ENCODE data around the gene DDX51.
A peak's percentile ranks its signal among the peaks of the same experiment; 100 is the strongest.
"Not testable (repeated sequence)": the region's sequence is repeated elsewhere in the genome, so short reads cannot be mapped to it uniquely, and the experiment has no call there.

Gene DDX51

GRCh38 chr12:132154941-132155770 is 11.0 kb upstream of the DDX51 start:
- DNase-seq (ENCODE audit: low read depth in 2 of 2), result no peak

DNA sequence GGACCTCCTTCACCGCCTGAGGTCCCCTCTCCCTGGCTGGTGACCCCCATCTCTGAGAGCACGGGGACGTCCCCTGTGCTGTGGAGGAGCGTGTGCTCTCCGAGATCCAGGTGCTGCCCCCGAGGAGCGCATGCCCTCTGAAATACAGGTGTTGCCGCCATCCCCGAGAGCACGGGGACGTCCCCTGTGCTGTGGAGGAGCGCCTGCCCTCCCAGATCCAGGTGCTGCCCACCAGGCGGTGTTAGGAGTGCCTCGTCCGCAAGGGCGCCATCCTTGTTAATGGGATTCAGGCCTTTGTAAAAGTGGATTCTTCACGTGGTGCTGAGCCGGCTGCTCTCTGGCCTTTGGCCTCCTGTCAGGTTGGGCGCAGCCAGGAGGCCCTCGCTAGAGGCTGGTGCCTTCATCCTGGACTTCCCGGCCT is 10.2 kb upstream of the DDX51 start:
- DNase-seq (ENCODE audit: low read depth in 2 of 2), result no peak

DNA sequence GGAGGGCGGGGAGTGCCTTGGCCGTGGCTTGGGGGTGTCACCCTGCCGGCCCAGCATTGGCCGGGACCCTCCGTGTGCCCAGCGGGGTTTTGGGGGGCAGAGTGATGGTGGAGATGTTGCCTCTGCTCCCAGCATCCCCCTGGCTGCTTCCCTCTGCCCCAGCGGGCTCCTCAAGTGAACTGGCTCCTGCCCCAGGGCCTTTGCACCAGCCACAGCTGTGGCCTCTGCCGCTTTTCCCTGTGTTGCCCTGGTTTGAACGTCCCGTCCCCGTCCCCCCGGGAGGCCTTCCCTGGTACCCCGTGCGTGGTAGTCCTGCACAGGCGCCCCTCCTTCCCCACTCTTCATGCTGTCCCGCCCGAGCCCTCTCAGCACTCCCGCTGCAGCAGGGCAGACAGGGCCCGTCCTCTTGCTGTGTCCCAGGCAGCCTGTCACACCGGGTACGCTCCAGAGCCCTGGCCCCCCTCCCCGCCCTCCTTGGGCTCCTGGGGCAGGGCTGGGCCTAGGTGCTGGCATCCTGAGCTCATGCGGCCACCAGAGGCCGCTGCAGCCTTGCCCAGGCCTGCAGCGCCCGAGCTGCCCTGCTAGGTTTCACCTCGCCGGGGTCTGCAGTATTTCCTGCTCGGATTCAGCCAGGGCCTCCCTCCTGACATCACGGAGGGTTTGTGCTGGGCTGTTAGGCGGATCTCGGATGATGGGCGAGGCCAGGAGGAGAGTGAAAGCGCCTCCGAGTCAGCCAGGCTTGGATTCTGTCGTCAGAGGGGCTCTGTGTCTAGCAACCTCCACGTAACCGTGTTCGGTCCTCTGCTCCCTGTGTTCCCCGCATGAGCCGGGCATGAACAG is 9.6 kb upstream of the DDX51 start:
- DNase-seq (ENCODE audit: low read depth in 2 of 2), result peak; percentile 27 to 40

- no peak for DNase-seq (ENCODE audit: low read depth in 2 of 2)
Observed at GRCh38 chr12:132152953-132153352, 8.8 kb upstream of the DDX51 start.

GRCh38 chr12:132152411-132152821 is 8.3 kb upstream of the DDX51 start:
- no peak for DNase-seq (ENCODE audit: low read depth in 2 of 2)

GRCh38 chr12:132151766-132152410 is 7.8 kb upstream of the DDX51 start:
- DNase-seq (ENCODE audit: low read depth in 2 of 2), result no peak

GRCh38 chr12:132151145-132151765 is 7.1 kb upstream of the DDX51 start:
- DNase-seq (ENCODE audit: low read depth in 2 of 2), result no peak

DNA sequence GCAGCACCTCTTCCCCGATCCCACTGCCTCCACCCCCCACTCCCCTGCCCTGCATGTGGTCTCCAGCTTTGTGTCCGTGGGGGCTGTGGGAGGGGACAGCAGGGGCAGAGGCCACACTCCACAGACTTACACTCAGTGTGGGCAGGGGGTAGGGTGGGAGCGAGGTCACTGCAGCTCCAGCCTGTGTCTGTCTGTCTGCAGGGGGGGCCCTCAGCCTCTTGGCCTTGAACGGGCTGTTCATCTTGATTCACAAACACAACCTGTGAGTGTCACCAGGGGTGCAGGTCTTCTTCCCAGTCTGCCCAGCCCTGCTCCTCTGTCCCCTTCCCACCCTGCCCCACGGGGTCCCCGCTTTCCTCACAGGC is 6.6 kb upstream of the DDX51 start:
- no peak for DNase-seq (ENCODE audit: low read depth in 2 of 2)

DNA sequence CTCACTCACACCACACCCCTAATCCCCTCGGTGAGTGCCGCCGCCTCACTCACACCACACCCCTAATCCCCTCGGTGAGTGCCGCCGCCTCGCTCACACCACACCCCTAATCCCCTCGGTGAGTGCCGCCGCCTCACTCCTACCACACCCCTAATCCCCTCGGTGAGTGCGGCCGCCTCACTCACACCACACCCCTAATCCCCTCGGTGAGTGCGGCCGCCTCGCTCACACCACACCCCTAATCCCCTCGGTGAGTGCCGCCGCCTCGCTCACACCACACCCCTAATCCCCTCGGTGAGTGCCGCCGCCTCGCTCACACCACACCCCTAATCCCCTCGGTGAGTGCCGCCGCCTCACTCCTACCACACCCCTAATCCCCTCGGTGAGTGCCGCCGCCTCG is 5.4 kb upstream of the DDX51 start:
- not testable (repeated sequence) for DNase-seq (ENCODE audit: low read depth in 2 of 2)

DNA sequence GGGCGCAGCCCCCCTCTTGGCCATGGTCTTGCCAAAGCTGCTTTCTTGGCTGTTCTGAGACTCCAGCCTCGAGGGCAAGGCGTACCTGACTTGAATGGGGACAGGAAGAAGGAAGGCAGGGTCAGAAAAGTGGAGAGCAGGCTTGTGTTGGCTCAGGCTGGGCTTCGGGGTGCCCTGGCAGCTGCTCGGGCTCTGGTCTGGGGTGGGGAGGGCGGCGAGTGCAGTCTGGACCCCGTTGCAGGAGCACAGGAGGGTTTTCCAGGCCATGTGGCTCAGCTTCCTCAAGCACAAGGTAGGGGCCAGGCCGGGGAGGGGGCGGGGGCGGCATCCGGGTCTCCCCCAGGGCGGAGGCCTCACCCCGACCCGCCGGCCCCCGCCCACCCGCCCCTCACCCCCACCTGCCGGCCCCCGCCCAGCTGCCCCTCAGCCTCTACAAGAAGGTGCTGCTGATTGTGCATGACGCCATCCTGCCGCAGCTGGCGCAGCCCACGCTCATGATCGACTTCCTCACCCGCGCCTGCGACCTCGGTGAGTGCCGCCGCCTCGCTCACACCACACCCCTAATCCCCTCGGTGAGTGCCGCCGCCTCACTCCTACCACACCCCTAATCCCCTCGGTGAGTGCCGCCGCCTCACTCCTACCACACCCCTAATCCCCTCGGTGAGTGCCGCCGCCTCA is 4.4 kb upstream of the DDX51 start:
- no peak for DNase-seq (ENCODE audit: low read depth in 2 of 2)

DNA sequence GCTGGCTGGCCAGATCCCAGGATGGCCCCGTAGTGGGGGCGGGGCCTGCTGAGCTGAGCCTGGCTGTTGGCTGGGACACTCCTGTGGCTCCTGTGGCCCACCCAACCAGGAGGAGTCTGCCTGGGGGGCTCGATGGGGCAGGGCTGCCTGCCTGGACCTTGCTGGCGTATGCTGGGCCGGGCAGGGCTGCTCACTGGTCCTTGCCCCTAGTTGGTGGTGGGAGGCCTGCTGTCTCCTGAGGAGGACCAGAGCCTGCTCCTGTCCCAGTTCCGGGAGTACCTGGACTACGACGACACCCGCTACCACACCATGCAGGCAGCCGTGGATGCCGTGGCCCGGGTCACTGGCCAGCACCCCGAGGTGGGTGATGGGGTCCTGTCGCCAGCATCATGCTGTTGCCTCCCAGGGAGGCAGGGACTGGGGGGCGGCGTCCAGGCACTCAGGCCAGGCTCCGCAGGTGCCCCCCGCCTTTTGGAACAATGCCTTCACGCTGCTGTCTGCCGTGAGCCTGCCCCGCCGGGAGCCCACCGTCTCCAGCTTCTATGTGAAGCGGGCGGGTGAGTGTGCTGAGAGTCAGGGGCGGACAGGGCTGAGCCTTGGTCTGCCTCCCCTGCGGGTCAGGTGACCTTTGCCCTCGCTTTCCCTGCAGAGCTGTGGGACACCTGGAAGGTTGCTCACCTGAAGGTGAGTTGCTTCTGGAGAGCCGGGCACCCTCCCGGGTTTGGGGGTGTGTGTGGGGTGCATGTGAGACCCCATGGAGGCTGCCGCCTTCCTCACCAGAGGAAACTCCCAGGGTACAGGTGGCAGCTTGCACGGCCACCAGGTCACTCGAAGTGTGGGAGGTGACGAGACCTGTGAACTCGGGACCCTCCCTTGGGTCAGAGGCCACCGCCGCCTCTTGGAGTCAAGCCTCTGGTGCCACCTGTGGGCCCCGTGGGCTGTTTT is 3.6 kb upstream of the DDX51 start:
- DNase-seq (ENCODE audit: low read depth in 2 of 2), result no peak

- DNase-seq (ENCODE audit: low read depth in 2 of 2), result no peak
Observed at GRCh38 chr12:132146772-132147422, 2.8 kb upstream of the DDX51 start.

- no peak for DNase-seq (ENCODE audit: low read depth in 2 of 2)
Observed at GRCh38 chr12:132146098-132146497, 2.0 kb upstream of the DDX51 start.

- DNase-seq (ENCODE audit: low read depth in 2 of 2), result no peak
Observed at GRCh38 chr12:132145334-132145733, 1.2 kb upstream of the DDX51 start.

- no peak for DNase-seq (ENCODE audit: low read depth in 2 of 2)
Observed at GRCh38 chr12:132144810-132145168, 670 bp upstream of the DDX51 start.

GRCh38 chr12:132143336-132144071 is 615 bp downstream of the DDX51 start:
- no peak for DNase-seq (ENCODE audit: low read depth in 2 of 2)

- DNase-seq (ENCODE audit: low read depth in 2 of 2), result no peak
Observed at GRCh38 chr12:132142679-132143335, 1.3 kb downstream of the DDX51 start.

GRCh38 chr12:132141976-132142678 is 2.0 kb downstream of the DDX51 start:
- no peak for DNase-seq (ENCODE audit: low read depth in 2 of 2)
